Measurements from ENCODE around the gene MINDY3.
"Not testable (repeated sequence)": the region's sequence is repeated elsewhere in the genome, so short reads cannot be mapped to it uniquely, and the experiment has no call there.

DNA sequence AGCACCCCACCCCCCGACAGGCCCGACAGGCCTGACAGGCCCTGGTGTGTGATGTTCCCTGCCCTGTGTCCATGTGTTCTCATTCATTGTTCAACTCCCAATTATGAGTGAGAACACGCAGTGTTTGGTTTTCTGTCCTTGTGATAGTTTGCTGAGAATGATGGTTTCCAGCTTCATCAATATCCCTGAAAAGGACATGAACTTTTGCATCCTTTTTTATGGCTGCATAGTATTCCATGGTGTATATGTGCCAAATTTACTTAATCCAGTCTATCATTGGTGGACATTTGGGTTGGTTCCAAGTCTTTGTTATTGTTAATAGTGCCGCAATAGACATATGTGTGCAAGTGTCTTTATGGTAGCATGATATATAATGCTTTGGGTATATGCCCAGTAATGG is 12.3 kb upstream of the MINDY3 start:
- TF ChIP-seq, protein P1, sequence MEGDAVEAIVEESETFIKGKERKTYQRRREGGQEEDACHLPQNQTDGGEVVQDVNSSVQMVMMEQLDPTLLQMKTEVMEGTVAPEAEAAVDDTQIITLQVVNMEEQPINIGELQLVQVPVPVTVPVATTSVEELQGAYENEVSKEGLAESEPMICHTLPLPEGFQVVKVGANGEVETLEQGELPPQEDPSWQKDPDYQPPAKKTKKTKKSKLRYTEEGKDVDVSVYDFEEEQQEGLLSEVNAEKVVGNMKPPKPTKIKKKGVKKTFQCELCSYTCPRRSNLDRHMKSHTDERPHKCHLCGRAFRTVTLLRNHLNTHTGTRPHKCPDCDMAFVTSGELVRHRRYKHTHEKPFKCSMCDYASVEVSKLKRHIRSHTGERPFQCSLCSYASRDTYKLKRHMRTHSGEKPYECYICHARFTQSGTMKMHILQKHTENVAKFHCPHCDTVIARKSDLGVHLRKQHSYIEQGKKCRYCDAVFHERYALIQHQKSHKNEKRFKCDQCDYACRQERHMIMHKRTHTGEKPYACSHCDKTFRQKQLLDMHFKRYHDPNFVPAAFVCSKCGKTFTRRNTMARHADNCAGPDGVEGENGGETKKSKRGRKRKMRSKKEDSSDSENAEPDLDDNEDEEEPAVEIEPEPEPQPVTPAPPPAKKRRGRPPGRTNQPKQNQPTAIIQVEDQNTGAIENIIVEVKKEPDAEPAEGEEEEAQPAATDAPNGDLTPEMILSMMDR (IDR thresholded peaks at IDR 0.05; ENCODE audit: borderline replicate concordance, extremely low read depth, low read length, poor library complexity, severe bottlenecking), result not testable (repeated sequence)
- TF ChIP-seq EZH2 (IDR thresholded peaks at IDR 0.05; ENCODE audit: borderline replicate concordance, low read depth, low read length, severe bottlenecking), result not testable (repeated sequence)
